Hematopoietic multipotent progenitor cell treated with erythropoietin and hydrocortisone succinate and interleukin-3 and kit ligand, for 17 days (in vitro differentiated cells): ENCODE data around the gene KCNK1.

Experiments used
- DNase-seq: peaks from one replicate; pipeline ENCODE4 v3.0.0-alpha.2; 2015; ENCODE audit warnings: low spot score

KCNK1 gene

DNA sequence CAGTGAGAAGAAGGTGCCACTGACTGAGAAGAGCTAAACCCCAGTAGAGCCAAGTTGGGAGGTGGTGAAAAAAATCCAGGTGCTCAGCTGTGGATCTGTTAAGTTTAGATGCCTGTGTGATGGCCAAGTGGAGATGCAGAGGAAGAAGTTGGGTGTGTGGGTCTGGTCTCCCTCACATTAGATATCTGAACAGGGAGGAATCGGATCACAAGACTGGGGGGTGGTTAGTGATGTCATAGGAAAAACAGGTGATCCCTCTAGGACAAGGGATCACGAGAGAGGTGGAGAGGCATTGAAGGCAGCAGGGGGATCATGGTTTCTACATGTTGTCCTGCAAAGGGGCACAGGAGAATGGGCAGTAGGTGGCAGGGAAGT is 22.6 kb downstream of the KCNK1 start:
- DNase-seq: no peak

DNA sequence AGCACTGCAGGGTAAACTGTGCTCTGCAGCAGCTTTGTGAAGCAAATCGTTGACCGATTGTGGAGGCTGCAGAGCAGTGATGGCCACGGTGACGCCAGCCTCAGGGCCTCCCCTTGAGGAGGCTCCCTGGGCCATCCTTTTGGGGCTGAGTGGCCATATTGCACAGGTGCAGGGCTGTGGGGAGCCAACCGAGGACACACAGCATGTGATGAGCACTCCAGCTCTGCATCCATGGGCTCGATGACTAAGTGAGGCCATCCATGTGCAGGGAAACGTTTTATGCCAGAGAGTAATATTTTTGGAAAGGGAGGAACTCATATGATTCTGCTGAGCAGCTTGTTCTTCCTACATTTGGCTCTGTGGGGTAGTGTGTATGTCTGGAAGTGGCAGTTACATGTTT is 24.6 kb downstream of the KCNK1 start:
- DNase-seq: no peak

DNA sequence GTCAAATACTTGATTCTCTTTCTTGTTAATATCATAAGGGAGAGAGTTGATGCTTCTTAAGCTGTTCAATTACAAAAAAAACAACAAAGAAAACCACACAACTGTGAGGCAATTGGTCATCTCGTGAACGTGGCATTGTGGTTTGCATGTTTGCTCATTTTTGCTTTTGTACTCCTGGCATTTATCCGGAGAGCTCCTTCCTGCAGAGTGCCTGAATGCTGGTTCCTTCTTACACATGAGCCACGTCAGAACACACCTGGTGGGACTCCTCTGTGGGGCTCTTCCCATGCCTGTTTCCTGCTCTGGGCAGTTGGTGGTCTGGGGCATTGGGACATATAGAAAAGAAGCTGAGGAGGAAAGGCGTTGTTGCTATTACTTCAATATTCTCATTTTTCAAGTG is 25.7 kb downstream of the KCNK1 start:
- DNase-seq: no peak

DNA sequence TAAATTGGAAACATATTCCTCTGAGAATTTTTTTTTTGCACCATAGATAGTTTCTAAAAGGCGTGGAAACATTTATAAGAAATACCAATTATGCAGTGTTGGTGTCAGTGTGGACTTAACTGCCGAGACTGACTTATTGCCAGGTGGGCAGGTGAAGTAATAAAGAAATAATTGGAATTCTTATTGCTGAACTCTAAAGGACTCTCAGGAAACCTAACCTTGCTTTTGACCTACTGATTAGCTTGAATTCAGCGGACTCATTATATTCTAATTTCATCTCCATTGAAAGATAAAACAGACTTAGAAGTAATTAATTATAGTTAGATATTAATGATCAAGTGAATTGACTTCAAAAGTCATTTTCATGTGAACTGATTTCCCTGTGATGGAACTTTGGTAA is 26.3 kb downstream of the KCNK1 start:
- no peak for DNase-seq

DNA sequence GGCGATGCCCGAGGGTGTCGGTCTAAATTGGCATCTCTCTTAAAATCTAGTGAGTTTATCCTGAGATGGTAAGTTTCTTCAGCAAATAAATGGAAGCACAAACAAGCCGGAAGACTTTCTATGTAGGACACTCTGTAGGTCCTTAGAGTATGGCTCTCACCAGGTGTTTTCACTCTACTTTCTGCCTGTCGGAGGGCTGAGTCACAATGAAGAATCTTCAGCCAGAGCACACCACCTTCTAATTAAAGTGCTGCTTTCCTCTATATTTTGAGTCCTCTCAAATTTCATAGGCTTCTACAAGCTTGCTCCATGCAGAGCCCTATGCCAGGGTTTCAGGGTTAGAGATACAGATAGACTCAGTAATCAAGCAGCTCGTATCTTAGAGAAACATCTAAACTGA is 27.1 kb downstream of the KCNK1 start:
- DNase-seq: no peak

DNA sequence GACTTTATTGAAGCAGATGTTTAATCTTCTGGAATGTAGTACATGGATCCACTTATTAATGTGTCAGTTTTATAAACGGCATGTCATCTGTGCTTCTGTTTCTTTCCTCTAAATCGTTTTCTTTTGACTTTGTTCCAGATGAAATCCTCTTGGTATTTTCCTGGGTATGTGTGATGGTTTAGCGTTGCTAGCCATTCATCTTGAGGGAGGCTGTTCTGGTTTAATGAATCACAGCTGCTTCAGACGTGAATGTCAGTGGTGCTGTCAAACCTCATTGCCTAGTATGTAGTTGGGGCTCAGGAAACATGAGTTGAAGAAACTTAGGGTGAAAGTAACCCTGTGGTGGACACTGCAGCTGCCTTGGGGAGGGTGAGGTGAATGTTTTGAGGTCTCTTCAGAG is 33.2 kb downstream of the KCNK1 start:
- DNase-seq: no peak

DNA sequence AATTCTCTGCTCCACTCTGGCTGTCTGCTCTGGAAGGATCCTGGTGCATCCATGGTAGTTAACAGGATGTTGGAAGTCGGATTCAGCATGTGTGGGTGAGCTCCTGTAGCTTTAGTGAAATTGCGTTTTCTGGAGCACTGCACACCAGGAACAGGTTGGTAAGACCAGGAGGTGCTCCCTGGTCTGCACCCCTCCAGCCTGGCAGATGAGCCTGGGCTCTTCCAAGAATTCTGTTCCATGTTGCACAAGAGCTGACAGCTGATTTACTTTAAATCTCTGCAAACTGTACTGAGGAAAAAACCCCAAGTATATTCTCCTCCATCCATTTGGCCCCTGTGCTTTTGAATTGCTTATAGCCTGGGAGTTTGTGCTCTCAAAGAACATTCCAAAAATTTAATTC is 33.7 kb downstream of the KCNK1 start:
- no peak for DNase-seq

DNA sequence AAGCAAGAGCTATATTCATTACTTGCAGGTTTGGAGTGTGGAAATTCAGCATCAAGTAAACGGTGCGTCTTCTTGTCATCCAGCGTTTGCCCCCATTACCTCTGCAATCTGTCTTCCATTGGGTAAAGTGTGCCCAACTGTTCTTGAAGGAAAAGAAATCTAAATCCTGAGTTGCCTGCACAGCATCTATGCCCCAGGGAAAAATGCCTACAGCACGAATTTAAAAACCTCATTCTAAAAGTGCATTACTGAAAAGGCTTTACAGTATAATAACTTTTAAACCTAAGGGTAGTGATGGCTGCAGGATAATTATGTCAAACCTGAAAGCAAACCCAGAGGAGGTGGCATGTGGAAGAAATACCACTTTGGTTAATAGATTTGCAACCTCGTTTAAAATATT is 37.2 kb downstream of the KCNK1 start:
- DNase-seq: no peak

DNA sequence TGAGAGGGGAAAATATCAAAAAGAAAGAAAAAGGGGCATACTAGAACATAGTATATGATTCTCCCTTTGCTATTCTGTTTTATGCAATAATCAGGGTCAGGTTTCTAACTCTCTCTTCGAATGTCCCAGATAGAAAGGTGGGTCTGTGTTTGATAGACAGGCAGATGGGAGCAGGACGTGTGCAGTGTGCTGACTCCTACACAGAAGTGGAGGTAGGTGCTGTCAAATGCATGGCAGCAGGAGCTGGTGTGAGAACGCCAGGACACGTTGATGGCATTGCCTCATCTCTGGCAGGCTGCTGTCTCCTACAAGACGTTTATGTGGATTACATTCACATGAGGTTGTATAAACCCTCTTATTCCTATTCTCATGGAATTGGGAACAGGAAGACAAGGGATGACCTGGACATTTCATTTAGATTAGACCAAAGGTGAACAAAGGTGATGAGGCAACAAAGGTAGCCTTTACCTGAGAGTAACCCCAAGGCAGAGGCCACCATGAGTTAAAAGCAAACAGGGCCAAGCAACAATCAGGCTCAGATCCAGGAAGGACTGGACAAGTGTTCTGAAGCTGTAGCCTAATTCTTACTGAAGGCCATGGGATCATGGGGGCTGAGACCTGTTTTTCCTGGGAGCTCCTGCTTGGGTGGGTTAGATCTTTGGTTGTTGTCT is 37.8 kb downstream of the KCNK1 start:
- no peak for DNase-seq

DNA sequence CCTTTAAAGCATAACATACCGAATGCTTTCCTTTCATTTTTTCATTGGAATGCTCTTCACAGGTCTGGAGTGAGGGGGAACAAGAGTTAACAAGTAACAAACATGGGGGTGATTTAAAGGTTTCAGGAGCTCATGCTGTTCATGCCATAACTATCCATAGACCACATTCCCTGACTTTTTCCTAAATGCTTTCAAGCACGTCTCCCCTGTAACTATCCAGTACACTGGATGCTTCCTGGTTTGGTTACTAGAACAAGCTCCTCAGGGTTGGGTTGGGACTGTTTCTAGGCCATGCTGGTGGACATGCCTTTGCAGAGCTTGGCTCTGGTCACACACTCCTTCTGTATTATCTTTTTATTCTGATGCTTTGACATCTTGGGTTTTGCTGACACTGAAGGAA is 38.6 kb downstream of the KCNK1 start:
- DNase-seq: no peak

DNA sequence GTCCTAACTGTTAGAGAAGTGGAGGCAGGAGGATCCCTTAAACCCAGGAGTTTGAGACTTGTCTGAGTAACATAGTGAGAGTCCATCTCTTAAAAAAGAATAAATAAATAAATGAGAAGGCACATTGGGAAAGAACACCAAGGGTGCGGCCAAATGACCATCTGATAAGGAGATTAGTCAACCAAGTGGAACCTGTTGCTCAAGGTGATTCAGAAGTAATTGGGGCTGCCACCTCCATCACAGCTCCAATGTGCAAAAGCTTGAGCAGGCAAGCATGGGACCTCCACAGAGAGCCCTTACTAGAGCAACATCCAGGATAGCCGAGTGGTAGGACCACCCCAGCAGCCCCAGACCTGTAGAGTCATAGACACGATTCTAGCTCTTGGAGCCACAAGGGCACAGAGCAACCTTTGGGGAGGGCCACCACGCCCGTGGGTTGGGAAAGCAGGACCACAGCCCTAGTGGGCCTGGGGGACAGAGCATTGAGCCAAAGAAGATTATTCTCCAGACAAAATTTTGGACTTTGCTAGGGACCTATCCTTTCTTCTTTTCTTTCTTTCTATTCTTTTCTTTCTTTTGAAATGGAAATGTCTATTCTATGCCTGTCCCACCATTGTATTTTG is 40.9 kb downstream of the KCNK1 start:
- no peak for DNase-seq

DNA sequence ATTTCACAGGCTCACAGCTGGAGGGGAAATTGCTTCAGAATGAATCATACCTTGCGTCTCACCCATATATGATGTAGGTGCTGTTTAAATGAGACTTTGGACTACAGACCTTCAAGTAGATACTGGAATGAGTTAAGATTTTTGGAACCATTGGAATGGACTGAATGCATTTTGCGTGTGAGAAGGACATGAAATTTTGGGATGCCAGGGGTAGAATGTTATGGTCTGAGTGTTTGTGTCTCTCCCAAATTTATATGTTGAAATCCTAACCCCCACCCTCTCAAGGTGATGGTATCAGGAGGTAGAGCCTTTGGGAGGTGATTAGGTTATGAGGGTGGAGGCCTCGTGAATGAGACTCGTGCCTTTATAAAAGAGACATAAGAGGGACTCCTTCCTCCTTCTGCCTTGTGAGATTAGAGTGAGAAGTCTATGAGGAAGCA is 41.4 kb downstream of the KCNK1 start:
- DNase-seq: no peak

DNA sequence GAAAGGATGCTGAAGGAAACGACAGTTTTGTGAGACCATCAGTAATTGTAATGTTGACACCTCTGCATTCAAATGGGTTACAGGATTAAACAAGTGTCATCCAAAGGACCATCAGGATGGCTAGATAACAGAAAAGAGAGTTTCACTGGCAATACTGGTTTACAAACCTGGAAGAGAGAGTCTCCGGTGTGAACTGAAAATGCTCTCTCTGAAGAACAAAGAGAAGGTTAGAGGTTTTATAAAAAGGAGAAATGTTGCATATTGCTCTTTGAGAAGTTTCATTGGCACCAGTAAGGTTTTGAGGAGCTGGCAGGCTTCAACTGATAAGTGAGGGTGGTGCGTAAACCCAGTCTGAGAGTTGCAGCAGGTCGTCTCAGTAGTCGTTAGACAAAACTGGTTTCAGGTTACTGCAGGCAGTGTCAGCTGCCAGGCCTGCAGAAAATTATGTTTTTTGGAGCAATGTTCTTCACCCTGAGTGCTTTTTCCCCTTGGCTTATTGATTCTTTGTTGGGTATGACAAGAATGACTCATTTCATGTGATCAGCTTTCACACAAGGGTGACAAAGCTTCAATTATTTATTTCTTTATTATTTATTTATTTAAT is 42.2 kb downstream of the KCNK1 start:
- DNase-seq: peak; percentile 6

DNA sequence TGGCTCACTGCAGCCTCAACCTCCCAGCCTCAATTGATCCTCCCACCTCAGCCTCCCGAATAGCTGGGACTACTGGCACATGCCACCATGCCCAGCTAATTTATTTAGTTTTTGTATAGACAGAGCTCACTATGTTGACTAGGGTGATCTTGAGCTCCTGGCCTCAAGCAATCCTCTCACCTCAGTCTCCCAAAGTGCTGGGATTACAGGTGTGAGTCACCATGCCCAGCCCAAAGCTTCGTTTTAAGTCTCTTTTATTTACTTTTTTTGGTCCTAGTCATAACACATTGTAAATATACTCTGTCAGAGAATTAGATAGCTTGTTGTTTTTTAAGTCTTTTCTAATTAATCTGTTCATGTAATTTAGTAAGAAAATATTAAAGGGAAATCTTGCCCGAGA is 42.8 kb downstream of the KCNK1 start:
- DNase-seq: no peak

DNA sequence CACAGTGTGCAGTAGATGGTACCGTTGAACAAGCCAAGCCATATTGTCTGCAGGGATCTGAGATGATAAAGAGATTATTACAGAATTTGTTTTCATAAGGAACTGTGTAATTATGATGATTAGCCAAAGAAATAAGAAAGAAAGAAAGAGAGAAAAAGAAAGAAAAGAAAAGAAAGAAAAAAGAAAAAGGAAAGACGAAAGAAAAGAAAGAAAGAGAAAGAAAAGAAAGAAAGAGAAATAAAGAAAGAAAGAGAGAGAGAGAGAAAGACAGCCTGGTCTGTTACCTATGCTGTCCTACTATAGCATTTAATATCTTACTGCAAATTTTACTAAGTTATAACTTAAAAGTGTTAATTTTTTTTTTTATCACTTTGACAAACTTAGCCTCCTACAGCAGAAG is 43.6 kb downstream of the KCNK1 start:
- DNase-seq: no peak

DNA sequence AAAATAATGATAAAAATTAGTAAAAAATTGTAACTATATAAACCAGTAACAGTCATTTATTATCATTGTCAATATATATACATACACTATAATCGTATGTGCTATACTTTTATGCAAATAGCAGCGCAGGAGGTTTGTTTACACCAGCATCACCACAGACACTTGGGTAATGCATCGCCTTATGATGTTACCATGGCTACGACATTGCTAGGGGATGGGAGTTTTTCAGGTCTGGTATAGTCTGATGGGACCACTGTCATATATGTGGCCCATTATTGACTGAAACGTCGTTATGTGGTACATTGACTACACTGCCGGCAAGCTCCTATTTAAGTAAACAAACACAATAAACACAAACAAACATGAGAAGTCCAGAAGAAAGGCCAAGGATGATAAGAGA is 45.6 kb downstream of the KCNK1 start:
- DNase-seq: no peak

DNA sequence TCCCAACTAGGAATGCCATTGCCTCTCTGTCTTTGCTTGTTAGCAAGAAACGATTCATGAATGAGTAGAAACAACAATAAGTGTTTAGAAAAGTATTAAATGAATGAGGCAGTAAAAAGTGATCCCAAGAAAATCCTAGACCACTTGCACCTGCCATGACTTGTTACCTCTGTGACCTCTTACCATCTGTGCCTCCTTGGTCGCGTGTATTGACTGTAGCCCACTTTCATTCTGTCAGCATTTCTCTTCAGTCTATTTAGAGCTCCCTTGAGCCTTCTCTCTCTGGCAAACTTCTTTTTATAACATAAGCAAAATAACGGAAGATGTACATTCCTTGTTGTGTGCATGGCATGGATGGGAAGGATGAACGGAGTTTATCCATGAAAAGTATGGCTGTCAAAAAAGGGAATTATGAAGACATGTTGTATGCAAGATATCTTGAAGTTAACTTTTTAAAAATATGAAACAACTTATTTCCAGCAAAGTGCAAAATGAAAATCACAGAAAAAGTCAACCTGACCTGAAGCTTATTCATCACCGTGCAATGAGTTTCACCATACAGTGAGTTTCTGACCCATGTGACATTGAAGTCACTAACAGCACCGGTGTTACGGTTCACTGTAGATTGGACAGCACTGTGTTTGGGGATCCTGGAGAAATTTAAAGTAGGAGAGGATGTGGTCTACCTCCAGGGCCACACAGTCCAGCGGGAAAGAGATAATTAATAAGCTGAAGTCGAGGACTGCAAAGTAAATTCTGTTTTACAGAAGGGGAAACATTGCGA is 47.7 kb downstream of the KCNK1 start:
- DNase-seq: no peak

DNA sequence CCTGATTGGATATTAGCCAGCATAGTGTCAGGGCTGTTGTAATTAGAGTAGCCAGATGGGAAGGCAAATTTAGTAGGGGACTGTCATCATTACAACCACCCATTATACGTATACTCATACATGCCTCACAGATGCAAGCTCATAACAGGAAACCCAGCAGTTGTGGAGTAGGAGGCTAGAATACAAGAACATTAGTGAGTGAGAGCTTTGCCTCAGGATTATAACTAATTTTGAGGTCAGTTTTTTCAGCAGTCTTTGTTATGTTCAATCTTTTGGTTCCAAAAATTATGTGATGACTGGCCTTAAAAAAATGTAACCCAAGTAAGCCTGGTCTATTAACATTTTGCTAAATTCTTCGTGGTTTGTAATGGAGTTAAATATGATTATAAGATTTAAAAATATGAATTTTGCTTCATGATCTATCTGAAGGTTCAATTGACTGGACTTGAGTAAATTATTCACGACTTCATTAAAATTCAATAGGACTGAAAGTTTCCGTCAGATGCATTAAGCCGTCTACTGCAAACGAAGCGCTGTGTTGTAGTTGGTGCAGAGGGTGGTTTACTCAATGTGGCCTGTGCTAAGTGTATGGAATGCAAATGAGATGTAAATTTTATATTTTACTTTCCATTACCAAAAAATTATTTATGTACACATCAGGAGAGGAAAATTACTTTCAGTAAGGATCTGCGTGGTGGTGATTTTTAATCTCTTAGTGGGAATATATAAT is 48.8 kb downstream of the KCNK1 start:
- no peak for DNase-seq

DNA sequence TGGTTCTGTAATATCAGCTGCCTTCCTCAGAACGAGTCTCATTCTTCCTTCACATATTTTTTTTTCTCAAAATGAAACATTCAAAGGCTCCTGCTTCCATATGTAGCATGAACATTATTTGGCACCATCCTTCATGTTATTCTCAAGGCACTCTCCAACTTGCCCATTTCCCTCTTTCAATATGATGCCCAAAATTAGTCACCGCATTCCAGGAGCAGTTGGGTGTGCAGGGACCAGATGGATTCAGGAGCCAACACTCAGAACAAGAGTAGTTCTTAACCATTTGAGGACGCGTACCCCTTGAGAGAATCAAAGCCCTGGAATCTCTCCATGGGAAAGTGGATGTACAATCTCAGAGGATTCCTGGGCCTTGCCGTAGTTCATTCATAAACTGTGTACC is 50.3 kb downstream of the KCNK1 start:
- no peak for DNase-seq

DNA sequence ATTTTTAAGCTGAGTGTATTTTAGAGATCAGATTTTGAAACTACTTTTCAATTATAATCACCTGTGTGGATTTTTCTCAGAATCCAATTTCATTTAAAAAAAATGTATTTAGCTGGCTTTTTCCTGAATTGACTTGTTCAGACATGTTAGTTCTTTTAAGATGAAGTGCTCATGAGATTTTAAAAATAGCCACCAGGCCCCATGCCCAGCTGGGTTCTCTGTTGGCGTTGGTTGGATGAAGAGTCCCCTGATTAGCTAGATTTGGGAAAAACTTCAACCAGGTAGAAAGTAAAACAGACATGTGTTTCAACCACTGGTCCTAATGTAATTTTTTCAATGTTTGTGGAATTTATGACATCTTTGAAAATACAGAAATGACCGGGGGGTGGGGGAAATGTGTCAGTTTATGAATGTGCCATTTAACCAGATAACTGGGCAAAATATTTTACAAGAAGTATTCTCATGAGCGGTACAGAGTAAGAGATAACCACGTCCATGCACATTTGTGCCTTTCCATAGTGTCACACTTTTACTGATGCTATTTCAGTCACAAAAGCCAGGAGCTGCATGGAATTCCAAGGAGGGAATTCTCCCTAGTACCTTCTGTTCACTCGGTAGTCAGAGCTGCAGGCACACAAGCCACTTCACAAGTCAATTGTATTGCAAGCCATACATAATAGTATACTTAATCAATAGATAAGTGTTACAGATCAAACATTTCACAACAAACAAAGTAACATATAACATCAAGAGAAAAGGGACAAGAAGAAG is 51.1 kb downstream of the KCNK1 start:
- DNase-seq: no peak

DNA sequence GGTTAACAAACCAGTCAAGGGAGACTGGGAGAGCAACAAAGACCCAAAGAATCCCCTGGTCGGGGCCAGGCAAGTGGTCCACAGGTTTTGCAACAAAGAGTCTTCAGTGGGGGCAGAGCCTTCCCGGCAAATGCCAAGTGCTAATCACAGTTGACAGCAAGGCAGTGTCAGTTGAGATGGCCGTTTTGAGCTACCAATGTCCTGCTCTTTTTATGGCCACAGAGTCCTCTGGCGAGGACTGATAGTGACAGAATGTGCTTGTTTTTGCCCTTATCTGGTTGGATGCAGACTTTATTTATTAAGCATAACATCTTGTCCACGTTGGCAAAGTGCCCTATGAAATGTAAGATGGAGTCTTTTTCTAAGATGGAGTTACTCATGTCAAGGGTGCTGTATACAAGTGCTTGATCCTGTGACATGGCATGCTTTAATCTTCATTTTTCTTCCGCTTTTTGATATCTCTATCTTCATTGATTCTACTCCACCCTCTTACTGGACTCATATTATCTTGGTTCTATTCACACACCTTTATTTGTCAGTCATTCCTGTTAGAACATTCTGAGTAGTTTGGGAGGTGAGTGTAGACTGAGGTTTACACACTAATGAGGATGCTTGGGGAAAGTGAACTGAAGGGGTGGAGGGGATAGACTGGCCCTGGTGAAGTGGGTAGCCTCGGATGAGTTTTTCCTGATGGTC is 51.8 kb downstream of the KCNK1 start:
- peak; percentile 34 for DNase-seq
